ENCODE measurements around the gene PPP1R14B.

PPP1R14B gene

DNA sequence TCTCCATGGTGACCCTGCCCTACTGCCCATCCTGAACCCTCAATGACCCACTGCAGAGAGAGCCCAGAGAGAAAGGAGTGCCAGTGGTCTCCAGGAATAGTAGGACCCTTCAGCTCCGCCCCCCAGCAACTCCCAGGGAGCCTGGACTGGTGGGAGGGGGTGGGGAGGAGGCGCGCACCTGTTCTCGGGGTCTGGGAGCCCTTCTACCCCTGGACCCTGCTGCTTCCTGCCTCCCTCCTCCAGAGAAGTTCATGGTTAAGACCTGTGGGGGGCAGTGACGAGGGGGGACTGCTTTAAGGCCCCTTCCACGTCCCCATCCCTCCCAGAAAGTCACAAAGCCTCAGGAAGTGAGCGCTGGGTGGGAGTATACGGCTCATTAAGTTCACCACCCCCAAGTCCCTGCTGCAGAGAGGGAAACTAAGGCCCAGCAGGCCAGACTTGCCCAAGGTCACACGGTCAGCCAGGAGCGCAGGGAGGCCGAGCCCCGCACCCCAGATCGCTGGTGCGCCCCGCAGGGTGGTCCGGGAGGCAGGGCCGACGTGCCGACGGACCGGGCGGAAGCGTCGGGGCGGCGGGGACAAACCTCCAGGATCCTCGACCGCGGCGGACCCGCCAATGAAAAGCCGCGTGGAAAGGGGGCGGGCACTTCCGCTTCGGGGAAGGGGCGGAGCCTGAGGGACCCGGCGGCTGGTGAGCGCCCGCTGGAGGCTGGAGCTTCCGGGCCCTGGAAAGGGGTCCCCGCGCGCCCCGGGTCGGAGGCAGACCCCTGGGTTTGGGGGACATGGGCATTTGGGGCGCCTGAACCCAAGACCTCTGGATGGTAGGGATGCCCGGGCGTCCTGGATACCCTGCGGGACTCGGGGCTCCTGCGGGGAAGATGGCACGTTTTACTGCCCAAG, 20.9 kb downstream of the PPP1R14B start, which contains the start of the genes NUDT22 and TRPT1:
TSS of gene NUDT22 (plus strand) at position 667 of the 899 bp plus-strand sequence. CDS start 379 bp downstream, outside the sequence.
TSS of gene TRPT1 (minus strand) at position 579 of the 899 bp plus-strand sequence. CDS start at position 253, 326 bp downstream.
- TF ChIP-seq, protein P1, sequence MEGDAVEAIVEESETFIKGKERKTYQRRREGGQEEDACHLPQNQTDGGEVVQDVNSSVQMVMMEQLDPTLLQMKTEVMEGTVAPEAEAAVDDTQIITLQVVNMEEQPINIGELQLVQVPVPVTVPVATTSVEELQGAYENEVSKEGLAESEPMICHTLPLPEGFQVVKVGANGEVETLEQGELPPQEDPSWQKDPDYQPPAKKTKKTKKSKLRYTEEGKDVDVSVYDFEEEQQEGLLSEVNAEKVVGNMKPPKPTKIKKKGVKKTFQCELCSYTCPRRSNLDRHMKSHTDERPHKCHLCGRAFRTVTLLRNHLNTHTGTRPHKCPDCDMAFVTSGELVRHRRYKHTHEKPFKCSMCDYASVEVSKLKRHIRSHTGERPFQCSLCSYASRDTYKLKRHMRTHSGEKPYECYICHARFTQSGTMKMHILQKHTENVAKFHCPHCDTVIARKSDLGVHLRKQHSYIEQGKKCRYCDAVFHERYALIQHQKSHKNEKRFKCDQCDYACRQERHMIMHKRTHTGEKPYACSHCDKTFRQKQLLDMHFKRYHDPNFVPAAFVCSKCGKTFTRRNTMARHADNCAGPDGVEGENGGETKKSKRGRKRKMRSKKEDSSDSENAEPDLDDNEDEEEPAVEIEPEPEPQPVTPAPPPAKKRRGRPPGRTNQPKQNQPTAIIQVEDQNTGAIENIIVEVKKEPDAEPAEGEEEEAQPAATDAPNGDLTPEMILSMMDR (IDR thresholded peaks at IDR 0.05; ENCODE audit: low read depth, low read length, missing control alignments) = peak; percentile 55
- Histone ChIP-seq H3K27ac (peak within 1 kb of the TSS; percentile 21), H3K27me3 (replicated peaks) (no peaks in the 10 kb centered on the region), H3K4me3 (ENCODE audit: low read depth, low read length) (peak within 1 kb of the TSS; percentile 81), H3K36me3 (replicated peaks) (peaks cover 6% of the 10 kb centered on the region)
- in situ Hi-C loops (cut with HindIII; ENCODE audit: low pct_ligation_motif_present, low sequenced_read_pairs) = no loop called here
- peak; percentile 60 for DNase-seq

DNA sequence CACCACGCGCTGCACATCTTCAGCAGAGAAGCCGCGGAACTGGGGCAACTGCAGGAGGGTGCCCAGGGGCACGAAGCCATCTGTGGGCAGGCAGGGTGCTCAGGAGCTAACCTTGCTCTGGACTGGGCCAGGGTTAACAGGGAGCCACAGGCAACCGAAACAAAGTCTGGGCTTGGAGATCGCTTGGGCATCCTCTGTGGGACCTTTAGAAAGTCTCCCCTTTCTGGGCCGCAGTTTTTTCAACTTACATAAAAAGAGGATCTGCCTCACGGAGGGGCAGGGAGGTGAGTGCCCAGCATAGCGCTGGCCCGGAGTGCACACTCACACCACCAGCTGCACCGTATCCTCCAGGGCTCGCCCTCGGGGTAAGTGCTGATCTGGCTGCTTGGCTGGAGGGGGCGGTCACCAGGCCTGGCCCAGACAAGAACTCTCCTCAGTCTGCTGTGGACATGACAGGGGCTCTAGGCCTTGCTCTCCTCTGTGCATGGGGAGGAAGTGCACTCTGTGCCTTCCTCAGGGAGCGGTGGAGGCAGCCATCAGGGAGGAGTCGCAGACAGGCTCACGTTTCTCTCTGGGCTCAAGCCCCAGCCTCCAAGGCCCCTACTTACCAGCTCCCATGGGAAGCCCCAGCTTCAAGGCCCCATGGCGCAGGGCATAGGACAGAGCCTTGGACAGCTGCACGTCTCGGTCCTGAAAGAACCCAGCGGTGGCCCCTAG, 21.7 kb downstream of the PPP1R14B start:
- TF ChIP-seq, protein P1 (IDR thresholded peaks at IDR 0.05; ENCODE audit: low read depth, low read length, missing control alignments) = no peak
- no peak for DNase-seq
- in situ Hi-C loops (cut with HindIII; ENCODE audit: low pct_ligation_motif_present, low sequenced_read_pairs) = no loop called here
- Histone ChIP-seq H3K4me3 (ENCODE audit: low read depth, low read length) (peak overlapping the region; percentile 81), H3K27me3 (replicated peaks) (no peaks in the 10 kb centered on the region), H3K36me3 (replicated peaks) (peaks cover 8% of the 10 kb centered on the region), H3K27ac (no peak overlapping the region)

DNA sequence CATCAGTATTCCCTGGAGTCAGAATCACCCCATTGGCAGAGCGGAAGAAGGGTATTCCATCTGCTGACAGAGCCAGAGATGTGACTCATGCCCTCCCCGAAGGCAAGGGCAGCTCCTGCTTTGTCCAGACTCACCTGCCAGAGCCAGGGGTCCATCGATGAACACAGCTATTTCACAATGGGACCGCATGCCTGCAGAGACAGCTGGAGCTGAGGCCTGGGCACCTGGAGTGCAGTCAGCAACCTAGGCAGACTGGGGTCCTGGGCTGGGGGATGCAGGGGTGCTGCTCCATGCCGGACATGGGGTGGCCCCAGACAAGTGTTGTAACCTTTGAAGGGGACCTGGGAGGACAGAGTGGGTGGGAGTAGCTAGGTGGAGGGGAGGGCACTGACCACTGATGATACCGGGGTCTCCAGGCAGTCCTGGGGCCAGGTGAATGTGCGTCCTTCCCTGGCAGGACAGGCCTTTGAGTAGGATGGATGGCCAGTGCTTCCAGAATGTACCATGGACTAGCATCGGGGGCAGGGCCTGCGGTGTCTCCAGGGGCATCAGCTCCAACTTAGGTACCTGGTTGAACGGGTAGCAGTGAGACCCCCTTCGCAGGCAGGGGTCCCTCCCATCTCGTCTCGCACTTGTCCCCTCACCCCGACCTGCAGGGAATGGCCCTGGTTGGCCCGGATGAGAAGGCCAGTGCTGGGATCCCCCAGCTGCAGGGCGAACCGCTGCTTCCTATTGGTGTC, 22.4 kb downstream of the PPP1R14B start:
- TF ChIP-seq, protein P1 (IDR thresholded peaks at IDR 0.05; ENCODE audit: low read depth, low read length, missing control alignments) = no peak
- DNase-seq = no peak

DNA sequence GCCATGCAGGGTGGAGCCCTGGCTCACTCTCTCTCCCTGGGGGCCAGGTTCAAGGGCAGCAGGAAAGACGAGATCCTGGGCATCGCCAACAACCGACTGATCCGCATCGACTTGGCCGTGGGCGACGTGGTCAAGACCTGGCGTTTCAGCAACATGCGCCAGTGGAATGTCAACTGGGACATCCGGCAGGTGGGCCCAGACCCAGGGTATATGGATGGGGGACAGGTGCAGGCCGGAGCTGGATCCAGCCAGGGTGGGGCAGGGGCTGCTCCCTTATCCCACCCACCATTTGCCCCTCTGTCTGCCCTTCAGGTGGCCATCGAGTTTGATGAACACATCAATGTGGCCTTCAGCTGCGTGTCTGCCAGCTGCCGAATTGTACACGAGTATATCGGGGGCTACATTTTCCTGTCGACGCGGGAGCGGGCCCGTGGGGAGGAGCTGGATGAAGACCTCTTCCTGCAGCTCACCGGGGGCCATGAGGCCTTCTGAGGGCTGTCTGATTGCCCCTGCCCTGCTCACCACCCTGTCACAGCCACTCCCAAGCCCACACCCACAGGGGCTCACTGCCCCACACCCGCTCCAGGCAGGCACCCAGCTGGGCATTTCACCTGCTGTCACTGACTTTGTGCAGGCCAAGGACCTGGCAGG, 23.6 kb downstream of the PPP1R14B start:
- Histone ChIP-seq H3K27me3 (replicated peaks) (no peaks in the 10 kb centered on the region), H3K4me3 (ENCODE audit: low read depth, low read length) (no peak overlapping the region), H3K27ac (no peak overlapping the region), H3K36me3 (replicated peaks) (peaks cover 8% of the 10 kb centered on the region)
- TF ChIP-seq, protein P1 (IDR thresholded peaks at IDR 0.05; ENCODE audit: low read depth, low read length, missing control alignments) = no peak
- DNase-seq = no peak
- in situ Hi-C loops (cut with HindIII; ENCODE audit: low pct_ligation_motif_present, low sequenced_read_pairs) = no loop called here

More for the DNA sequence above, 22.4 kb downstream of the PPP1R14B start:
- Histone ChIP-seq H3K36me3 (replicated peaks) (peaks cover 8% of the 10 kb centered on the region), H3K4me3 (ENCODE audit: low read depth, low read length) (no peak overlapping the region), H3K27me3 (replicated peaks) (no peaks in the 10 kb centered on the region), H3K27ac (no peak overlapping the region)
- in situ Hi-C loops (cut with HindIII; ENCODE audit: low pct_ligation_motif_present, low sequenced_read_pairs) = no loop called here

DNA sequence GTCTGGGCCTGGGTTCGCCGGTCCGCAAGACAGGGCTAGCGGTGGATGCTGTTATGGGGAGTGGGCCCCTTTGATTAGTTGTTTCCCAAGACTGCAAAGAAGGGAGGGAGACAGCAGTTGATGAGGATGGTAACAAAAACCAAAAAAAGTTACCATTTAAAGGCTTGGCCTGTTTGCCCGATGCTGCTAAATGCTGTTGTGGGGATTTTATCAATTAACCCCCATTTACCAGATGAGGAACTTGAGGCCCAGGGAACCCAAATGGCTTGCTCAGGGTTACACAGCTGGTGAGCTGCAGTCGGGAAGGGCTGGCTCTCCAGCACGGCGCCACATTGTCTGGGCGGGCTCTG, 24.1 kb downstream of the PPP1R14B start:
- Histone ChIP-seq H3K4me3 (ENCODE audit: low read depth, low read length) (no peak overlapping the region), H3K27ac (no peak overlapping the region), H3K27me3 (replicated peaks) (no peaks in the 10 kb centered on the region), H3K36me3 (replicated peaks) (peaks cover 8% of the 10 kb centered on the region)
- in situ Hi-C loops (cut with HindIII; ENCODE audit: low pct_ligation_motif_present, low sequenced_read_pairs) = no loop called here
- TF ChIP-seq, protein P1 (IDR thresholded peaks at IDR 0.05; ENCODE audit: low read depth, low read length, missing control alignments) = no peak
- no peak for DNase-seq

Measured in brain microvascular endothelial cell (primary cell).